DMS 273 (cell line): Measurements from ENCODE around the gene MARK2.

Source experiments
- DNase-seq: peaks from one replicate; lab custom pipeline; 2025; ENCODE audit not compliant: unreplicated experiment; lab: John Stamatoyannopoulos, UW

Gene MARK2

DNA sequence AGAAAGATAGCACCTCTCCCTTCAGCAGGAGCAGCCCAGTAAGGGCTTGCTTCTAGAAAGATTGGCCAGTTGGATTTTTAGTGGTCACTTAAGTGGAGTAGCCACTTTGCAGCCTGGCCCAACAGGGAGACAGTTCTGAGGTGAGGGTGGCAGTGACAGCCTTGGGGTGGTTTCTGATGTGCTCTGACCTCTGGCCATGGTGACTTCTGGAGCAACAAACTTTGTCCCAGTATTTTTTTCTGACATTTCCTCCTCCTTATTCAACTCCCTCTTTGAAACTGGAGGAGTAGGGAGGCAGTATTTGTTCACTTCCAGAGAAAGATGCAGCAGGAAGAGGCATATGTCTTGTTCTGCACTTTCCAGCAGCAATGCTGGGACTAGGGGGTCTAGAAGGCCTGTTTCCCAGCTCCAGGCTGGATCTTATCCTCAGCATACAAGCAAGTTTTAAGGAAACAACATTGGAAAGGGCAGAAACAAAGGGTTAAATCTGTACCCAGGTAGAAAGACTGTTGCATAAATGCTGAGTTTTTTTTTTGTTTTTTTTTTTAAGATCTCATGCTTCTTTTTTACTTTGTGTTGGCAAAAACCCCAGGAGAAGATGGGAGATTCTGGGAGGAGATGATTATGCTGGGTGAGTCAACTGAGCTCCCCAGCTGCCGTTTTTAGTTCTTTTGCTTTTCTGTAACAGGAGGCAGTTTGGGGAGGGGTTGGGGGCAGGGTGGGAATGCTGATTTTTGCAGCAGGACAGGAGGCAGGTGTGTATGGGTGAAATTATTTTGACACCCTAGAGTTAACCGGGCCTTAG lies 40.9 kb downstream of the MARK2 start:
- DNase-seq = peak; percentile 55

DNA sequence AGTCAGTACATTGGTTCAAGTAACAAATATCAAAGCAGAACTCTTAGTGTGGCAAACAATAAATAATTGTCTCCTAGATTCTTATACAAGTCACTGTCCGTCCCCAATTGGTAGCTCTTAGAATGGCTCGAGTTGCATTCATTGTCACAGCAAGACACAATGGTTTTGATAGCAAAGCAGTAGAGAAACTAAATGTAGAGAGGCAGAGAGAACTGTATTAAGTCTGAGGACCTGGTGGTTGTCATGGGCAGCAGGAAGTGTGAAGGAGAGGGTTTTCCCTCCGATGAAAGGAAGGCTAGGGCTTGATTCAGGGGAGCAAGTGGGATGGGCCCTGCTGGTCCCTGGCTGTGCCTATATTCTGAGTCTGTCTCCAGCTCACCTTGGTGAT lies 41.5 kb downstream of the MARK2 start:
- DNase-seq = no peak

DNA sequence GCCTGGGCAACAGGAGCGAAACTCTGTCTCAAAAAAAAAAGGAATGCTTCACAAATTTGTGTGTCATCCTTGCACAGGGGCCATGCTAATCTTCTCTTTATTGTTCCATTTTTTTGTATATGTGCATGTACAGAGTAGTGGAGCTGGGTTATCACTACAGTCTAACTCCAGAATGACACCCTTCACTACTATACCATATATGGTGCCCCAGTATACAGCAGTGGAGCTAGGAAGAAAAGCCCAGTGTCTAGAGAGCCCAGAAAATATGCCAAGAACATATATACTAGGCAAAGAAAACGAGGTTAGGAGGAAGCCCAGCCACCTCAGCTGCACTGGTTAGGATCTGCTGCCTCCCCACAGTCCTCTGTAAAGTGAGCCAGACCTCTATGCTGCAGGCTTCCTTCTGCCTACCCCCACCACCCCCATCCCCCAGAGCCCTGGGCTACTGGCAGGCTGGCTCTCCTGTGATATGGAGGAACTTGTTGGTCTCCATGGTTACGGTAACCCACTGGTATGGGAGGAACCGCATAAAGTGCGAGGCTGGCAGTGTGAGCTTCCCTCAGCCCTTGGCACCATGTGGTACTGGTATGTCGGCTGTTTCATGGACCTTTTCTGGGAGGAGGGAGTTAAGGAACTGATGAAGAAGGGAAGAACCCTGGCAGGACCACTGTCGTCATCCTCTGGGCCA lies 43.8 kb downstream of the MARK2 start:
- peak; percentile 54 for DNase-seq

DNA sequence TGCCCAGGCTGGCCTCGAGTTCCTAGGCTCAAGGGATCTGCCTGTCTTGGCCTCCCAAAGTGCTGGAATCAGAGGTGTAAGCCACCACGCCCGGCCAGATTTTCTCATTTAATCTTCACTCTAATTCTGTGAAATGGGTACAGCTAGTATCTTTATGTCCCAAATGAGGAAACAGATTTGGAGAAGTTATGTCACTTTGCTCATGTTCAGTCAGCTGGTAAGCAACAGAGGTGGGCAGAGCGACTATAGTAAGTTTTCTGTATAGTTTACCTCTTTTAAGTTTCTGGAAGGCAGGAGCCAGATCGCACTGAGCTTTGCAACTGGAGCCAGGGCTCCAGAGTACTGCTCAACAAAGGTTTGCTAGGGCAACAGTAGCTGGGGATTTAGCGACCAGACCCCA lies 44.9 kb downstream of the MARK2 start:
- no peak for DNase-seq

DNA sequence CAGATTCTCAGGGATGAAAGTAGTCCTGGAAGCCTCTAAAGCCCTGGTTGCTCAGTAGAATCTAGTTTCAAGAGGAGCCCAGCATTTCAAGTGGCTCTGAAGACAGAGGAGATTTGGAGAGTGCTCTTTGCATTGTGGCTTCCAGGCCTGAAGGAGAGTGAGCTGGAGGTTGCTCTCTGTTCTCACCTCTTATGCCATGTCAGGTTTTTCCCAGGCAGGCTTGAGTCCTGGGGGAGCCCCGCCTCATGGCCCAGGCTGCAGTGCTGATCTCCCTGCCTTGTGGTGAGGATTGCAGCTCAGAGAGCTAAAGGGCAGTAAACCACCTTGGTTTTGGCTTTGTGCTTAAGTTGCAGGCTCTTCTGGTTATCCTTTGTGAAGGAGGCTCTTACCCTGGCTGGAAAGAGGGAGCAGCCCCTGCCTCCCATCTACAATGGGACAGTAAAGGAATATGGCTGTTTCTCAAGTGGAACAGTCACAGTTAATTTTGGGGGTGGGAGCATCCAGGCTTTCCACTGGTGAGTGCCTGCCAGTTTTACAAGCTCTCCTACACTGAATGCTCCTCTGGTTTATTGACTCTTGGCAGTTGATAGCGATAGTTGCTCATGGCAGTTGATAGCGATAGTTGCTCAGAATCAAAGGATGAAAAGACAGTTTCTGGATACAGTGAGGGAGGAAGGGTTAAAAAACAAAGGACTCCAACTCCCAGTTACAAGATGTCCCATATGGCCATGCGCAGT lies 45.5 kb downstream of the MARK2 start:
- DNase-seq = no peak

DNA sequence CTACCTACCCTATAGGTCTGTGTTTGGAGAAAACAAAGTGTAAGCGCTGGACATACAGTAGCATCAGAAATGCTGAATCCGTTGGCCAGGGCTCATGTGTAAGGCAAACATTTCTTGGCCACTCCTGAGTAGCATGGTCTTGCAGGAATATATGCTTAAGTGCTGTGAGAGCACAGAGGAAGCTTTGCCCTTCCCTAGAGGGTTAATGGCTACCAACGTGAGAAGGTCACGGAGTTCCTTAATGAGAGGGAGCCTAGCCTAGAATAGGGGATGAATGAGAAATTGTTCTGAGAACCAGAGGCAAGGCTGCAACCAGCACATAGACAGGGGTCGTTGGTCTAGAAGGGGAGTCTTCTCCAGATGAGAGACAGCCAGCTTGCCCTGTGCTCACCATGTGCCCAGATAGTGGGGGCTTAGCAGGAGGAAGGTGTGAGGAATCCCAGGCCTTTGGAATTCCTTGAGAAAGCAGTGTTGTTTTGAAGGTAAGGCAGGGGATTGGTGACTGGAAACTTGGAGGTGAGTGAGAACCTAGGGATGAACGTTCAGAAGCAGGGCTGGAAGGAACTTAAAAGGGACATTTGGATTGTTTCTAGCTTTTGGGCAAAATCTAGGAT lies 48.6 kb downstream of the MARK2 start:
- no peak for DNase-seq

DNA sequence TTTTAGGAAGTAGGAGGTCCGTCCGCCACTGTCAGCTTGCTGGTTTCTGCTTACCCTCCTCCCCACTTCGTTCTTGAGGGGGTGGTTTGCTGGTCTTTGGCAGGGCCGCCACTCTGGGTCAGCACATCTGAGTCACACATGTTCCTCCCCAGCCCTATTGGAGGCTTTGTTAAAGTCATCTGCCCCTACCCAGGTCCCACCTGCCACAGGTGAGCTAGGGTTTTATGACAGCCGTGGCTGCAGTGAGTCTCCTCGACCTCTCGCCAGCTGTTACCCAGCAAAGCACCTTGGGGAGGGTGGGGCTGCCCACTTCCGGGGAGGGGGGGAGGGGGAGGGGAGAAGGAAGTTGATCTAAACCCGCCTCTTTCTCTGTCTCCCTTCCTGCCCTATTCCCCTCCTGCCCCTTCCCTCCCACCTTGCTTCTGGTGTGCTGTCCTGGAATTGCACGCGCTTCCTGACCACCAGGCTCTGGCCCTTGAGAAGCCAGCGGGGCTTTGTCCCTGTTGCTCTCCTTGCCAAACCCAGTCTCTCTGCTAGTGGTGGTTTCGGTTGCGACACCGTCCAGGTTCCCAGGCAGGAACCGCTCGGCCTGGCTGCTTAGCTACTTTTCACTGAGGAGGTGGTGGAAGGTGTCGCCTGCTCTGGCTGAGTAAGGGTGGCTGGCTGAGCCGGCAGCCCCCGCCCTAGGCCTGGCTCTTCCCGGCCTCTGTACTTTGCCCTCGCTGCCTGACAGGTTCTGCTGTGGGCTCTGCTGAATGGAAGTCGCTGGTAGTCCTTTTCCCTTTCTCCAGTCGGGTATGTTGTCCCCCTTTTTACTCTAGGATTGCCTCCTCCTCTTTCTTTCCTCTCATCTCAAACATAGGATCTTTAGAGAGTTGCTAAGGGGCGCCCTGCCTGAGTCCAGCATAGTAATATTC lies 49.5 kb downstream of the MARK2 start:
- DNase-seq = no peak

DNA sequence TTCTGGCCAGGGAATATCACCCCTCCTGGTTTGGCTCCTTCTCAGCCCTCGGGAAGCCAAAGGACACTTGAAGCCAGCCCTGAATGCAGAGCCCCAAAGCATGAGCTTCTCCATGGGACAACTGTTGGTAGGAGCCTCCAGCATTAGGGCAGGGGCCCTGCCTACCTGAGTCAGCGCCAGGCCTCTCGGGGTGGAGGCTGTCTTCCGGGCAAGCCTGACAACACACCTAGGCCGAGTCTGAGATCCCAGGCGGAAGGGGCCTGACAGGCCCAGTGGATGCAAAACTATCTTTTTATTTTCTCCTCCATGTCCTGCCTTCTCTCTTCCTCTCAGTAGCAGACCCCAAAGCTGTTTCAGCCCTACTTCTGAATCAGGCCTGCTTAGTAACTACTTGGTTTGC lies 50.4 kb downstream of the MARK2 start:
- no peak for DNase-seq

DNA sequence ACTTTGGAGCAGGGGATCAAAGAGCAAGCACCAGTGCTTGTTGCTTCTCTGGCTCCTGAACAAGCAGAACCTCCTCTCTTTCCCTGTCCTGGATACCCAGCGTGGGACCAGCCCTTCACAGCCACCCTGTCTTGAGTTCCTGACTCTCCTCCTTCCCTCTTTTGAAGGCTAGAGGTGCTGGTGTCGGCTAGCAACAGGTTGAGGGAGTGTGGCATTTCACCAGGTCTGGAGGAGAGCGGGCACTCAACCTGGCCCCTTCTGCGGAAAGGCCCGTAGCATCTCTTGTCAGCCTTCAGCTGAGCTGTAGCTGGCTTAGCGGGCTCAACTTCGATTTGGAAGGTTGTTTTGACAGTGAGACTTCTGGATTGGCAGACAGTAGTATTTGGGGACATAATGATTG lies 51.5 kb downstream of the MARK2 start:
- DNase-seq = no peak

DNA sequence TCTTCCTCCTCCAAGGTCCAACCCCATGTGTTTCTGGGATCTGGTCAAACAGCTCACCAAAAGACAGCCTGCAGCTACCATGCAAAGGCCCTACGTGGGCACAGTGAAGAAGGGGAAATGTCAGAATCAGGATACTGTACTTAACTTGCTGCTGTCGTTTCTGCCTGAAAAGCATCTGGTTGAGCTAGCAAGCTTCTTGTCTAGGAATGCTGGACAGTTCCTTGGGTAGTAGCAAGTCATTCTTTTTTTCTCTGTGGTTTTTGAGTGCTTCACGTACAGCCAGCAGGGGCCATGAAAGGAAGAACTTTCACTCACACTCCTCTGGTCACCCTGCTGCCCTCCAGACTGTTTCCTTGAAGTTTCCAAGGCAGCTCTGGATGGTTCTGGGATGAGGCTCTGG lies 53.3 kb downstream of the MARK2 start:
- DNase-seq = no peak

DNA sequence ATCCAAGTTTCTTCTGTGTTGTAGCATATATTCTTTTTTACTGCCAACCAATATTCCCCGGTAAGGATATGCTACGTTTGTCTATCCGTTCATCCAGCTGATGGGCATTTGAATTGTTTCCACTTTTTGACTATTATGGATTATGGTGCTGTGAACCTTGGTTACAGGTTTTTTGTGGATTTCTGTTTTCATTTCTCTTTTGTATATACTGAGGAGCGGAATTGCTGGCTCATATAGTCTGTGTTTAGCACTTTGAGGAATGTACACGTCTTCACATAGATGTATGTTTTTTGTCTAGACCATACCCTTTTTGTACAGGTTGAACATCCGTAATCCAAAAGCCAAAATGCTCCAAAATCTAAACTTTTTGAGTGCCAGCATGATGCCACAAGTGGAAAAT lies 54.4 kb downstream of the MARK2 start:
- DNase-seq = no peak

DNA sequence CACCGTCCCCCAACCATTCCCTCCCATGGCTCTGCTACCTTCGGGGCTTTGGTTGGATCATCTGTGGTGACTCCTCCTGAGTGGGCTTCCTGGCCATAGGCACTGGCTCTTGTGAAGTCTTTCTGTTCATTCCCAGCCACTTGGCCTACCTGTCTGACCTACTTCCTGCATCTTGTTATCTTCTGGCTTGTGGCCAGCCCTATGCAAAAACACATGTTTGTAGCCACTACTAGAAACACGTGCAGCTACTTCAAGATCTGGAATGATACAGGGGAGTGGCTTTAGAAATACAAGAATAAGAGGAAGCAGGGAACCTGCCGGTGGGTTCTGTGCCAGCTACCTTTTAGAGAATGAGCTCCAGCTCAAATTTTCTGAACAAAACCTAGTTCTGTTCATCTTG lies 57.2 kb downstream of the MARK2 start:
- DNase-seq = peak; percentile 12

DNA sequence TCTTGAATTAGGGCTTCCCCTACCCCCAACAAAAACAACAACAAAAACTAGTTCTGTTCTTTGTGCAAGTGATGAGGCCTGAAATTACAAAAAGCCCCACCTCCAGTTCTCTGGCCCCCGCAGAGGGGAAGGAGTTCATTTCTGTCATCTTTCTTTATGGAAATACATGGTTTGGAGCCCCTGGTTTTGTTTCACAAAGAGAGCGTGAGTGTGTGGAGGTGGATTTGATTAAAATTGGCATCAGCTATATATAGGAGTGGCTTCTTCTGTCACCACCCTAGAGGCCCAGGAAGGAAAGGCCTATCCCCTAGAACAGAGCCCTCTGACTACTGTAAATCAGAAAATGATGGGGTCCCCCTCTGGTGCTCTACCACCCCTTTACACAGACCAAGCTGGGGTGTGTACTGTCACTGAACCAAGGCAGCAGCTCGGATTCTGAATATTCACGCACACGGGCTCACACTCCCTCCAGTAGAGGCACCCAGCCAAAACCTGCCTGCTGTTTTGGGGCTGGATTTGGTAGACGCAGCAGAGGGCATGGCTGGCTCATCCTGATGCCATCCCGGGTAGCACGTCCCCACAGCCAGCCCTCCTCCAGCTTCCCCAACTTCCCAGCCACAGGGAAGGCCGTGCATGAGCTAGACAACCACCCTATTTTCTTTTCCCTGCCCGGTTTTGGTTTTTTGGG lies 58.7 kb downstream of the MARK2 start:
- DNase-seq = peak; percentile 24

DNA sequence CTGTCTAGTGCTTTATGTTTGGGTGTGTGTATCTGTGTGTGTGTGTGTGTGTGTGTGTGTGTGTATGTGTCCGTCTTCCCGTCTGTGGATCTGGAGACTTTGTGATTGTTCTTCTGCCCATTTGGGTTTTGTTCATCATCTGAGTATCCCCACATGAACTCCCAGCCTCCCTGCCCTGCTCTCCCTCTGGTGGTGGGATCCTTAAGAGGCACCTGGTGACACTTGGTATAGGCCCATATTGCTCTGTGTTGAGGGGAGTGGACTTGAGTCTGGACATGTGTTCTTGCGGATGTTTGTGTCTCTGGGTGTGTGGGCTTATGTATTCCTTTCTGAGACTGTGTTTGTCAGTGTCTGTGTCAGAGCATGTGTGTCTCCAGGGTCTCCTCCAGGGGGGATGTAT lies 62.8 kb downstream of the MARK2 start:
- peak; percentile 37 for DNase-seq

DNA sequence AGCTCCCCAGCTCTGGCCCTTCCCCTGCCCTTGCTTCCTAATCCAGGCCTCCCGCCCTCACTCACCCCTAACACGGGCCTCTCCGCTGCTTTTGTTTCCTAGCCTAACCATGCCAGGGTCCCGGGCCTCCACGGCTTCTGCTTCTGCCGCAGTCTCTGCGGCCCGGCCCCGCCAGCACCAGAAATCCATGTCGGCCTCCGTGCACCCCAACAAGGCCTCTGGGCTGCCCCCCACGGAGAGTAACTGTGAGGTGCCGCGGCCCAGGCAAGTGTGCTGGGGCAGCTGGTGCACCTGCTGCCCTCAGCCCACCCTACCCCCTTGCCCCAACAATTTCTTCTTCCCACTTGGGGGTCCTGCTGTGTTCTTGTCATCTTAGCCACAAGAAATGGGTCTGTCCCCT lies 65.0 kb downstream of the MARK2 start:
- no peak for DNase-seq

DNA sequence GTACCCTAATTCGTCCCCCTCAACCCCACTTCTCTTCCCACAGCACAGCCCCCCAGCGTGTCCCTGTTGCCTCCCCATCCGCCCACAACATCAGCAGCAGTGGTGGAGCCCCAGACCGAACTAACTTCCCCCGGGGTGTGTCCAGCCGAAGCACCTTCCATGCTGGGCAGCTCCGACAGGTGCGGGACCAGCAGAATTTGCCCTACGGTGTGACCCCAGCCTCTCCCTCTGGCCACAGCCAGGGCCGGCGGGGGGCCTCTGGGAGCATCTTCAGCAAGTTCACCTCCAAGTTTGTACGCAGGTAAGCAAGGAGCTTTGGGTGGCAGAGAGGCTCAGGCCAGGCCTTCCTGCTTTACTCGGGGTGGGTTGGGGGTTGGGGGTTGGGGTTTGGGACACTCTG lies 65.8 kb downstream of the MARK2 start:
- DNase-seq = no peak

DNA sequence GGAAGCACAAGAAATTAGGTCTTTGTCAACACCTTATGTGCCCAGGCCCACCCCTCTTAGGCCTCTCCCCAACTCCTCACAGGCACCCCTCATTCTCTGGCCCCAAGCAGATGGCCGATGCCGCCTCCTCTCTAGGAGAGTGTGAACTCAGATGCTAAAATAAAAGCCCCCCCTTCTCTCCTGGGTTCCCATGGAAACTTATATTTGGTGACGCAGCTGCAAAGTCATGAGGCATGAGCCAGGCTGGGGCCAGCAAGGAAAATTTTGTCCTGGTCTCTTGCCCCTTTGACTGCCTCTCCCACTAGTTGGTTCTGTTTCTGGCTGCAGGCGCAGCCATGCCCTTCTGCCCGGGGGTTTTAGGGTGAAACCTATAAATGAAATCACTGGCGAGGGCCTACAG lies 66.3 kb downstream of the MARK2 start:
- DNase-seq = no peak

DNA sequence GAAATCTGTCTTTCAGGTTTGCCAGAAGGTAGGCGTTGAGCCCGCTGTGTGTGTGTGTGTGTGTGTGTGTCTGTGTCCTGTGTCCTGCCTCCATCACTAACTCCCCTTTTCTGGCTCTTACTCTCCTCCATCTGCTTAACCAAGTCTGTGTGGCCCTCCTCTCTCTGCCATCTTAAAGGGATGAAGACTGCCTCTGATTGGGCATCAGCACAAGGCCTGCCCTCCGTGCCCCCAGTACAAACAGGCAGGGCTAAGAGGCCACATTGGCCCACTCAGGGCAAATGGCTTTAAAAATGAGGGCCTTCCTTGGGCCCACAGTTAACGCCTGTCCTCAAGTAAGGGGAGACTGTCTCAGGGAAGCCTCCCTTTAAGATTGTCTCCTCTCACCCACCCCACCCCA lies 67.2 kb downstream of the MARK2 start:
- no peak for DNase-seq

DNA sequence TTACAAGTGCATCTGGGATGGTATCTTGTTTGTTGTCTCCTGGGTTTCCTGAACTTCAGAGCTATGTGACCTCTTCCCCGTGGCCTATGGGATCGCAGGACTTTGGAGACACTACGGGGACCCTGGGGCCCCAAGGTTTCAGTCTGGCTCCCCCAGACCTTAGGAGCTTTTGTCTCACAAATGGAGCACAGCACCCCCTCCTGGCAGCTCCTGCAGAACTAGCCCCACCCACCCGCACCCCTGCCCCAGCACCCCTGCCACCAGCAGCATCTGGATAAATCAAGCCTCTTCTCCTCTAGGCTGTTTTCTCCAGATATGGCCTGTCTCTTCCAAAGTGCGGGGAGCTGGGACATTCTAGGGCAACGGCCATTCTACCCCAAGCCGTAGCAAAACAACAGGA lies 67.7 kb downstream of the MARK2 start:
- DNase-seq = peak; percentile 45

DNA sequence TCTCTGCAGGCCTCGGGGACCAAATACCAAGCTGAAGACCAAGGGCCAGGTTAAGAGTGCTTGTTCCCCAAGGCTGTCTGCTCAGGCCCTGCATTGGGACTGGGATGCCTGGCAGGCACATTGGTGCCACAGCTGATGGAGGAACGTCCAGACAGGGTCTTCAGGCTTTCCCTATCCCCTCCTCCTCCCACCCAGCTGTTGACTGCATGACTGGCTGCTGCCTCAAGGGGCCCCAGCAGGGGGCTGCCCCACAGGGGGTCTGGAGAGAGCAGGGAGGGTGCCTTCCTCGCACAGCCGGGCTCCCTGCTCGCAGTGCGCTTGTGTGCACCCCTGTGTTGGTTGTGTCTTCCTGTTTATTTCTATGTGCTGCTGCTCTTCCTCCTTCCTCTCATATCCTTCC lies 68.2 kb downstream of the MARK2 start:
- no peak for DNase-seq
